IMR-90 (cell line): ENCODE results near the gene KCNJ6. TPM values are rescaled to one million over a fixed set of nuclear protein-coding genes. Genes with fewer than 3 reads are reported as not detected.
A peak's percentile ranks its signal among the peaks of the same experiment; 100 is the strongest.

Experiments used
- ATAC-seq: fragments of 200-7000 bp; cut with Tn5 transposase; 2 replicates; pipeline ENCODE4 v1.9.1; 2020; ENCODE audit warnings: low read depth, mild to moderate bottlenecking, moderate library complexity
- BruUV-seq: library from RNA; stranded (reverse); fragments of 400-500 nt; replicated peaks from 2 replicates; lab custom pipeline; 2021; lab: Mats Ljungman, UMichigan
- CTCF ChIA-PET: fragments of 300-600 bp; formaldehyde crosslinking; extraction: SDS; loops from one replicate; lab custom pipeline; 2021; ENCODE audit warnings: antibody characterized with exemption; lab: Yijun Ruan, JAX
- POLR2A ChIA-PET: fragments of 300-600 bp; sonication (Branson Sonifier 250); formaldehyde crosslinking; loops from one replicate; lab custom pipeline; 2022; ENCODE audit warnings: antibody characterized with exemption; ENCODE audit not compliant: unreplicated experiment; lab: Charles Lee
- DNase-seq: peaks from one replicate; pipeline ENCODE4 v3.0.0; 2013
- H2AFZ ChIP-seq: replicated peaks from 2 replicates; pipeline ENCODE3; 2013; ENCODE audit warnings: low read length, mild to moderate bottlenecking; ENCODE audit not compliant: poor library complexity
- H2AK5ac ChIP-seq: 2 replicates; pipeline ENCODE4 v1.6.1; 2013; ENCODE audit warnings: low read depth, low read length, inconsistent platforms
- H2AK9ac ChIP-seq: replicated peaks from 2 replicates; pipeline ENCODE3; 2013; ENCODE audit warnings: mild to moderate bottlenecking, low read depth, low read length, moderate library complexity; ENCODE audit not compliant: poor library complexity
- H2BK120ac ChIP-seq: 2 replicates; pipeline ENCODE4 v1.6.1; 2013; ENCODE audit warnings: low read depth, low read length, inconsistent platforms
- H2BK15ac ChIP-seq: 3 replicates; pipeline ENCODE4 v1.6.1; 2013; ENCODE audit warnings: low read depth, low read length, inconsistent platforms
- H2BK20ac ChIP-seq: 2 replicates; pipeline ENCODE4 v1.6.1; 2013; ENCODE audit warnings: low read depth, mild to moderate bottlenecking, inconsistent platforms, low read length, moderate library complexity
- H2BK5ac ChIP-seq: 2 replicates; pipeline ENCODE4 v1.6.1; 2013; ENCODE audit warnings: mild to moderate bottlenecking, low read depth, low read length, inconsistent platforms; ENCODE audit not compliant: poor library complexity, severe bottlenecking
- H3K14ac ChIP-seq: replicated peaks from 2 replicates; pipeline ENCODE4 v1.6.1; 2013; ENCODE audit warnings: low read depth, low read length, inconsistent platforms
- H3K18ac ChIP-seq: 2 replicates; pipeline ENCODE4 v1.6.1; 2013; ENCODE audit warnings: low read depth, low read length, control low read depth
- H3K23ac ChIP-seq: 2 replicates; pipeline ENCODE4 v1.6.1; 2013; ENCODE audit warnings: low read depth, low read length, inconsistent platforms
- H3K27ac ChIP-seq: 2 replicates; pipeline ENCODE4 v1.5.1; 2013; ENCODE audit warnings: mild to moderate bottlenecking, control low read depth, low read length; ENCODE audit not compliant: insufficient read depth
- H3K27me3 ChIP-seq: 2 replicates; pipeline ENCODE4 v1.6.1; 2013; ENCODE audit warnings: low read length; ENCODE audit not compliant: control insufficient read depth, insufficient read depth
- H3K36me3 ChIP-seq: 2 replicates; pipeline ENCODE4 v1.6.1; 2013; ENCODE audit warnings: low read length, mixed read lengths; ENCODE audit not compliant: control insufficient read depth, insufficient read depth
- H3K4ac ChIP-seq: 2 replicates; pipeline ENCODE4 v1.6.1; 2013; ENCODE audit warnings: low read depth, low read length, inconsistent platforms
- H3K4me1 ChIP-seq: 2 replicates; pipeline ENCODE4 v1.6.1; 2013; ENCODE audit warnings: low read length, mixed read lengths; ENCODE audit not compliant: control insufficient read depth, insufficient read depth
- H3K4me2 ChIP-seq: 2 replicates; pipeline ENCODE4 v1.6.1; 2013; ENCODE audit warnings: low read depth, mild to moderate bottlenecking, control low read depth, low read length, moderate library complexity
- H3K4me3 ChIP-seq: 2 replicates; pipeline ENCODE4 v1.5.1; 2013; ENCODE audit warnings: low read depth, mild to moderate bottlenecking, control low read depth, low read length, moderate library complexity; ENCODE audit not compliant: insufficient read depth
- H3K56ac ChIP-seq: 2 replicates; pipeline ENCODE4 v1.6.1; 2013; ENCODE audit warnings: low read length, inconsistent platforms; ENCODE audit not compliant: insufficient read depth; ENCODE audit errors: extremely low read depth
- H3K79me1 ChIP-seq, 2 experiments: 2 replicates each; pipeline ENCODE4 v1.6.1; 2013; ENCODE audit warnings: low read length in 2 of 2, inconsistent platforms in 1 of 2, low read depth in 1 of 2
- H3K9ac ChIP-seq: 2 replicates; pipeline ENCODE4 v1.6.1; 2013; ENCODE audit warnings: low read depth, low read length, control low read depth
- H3K9me1 ChIP-seq: 2 replicates; pipeline ENCODE4 v1.6.1; 2013; ENCODE audit warnings: low read length, inconsistent platforms; ENCODE audit not compliant: insufficient read depth
- H3K9me3 ChIP-seq: 2 replicates; pipeline ENCODE4 v1.6.1; 2013; ENCODE audit warnings: low read length; ENCODE audit not compliant: control insufficient read depth, insufficient read depth
- H4K20me1 ChIP-seq: 2 replicates; pipeline ENCODE4 v1.6.1; 2013; ENCODE audit warnings: low read length, inconsistent platforms; ENCODE audit not compliant: insufficient read depth
- H4K5ac ChIP-seq: 2 replicates; pipeline ENCODE4 v1.6.1; 2013; ENCODE audit warnings: mild to moderate bottlenecking, low read depth, low read length, control low read depth
- H4K8ac ChIP-seq, 2 experiments: 2 replicates each; pipeline ENCODE4 v1.6.1; 2013; ENCODE audit warnings: low read depth in 2 of 2, low read length in 2 of 2, control low read depth in 1 of 2, inconsistent platforms in 1 of 2
- H4K91ac ChIP-seq: 2 replicates; pipeline ENCODE4 v1.6.1; 2013; ENCODE audit warnings: low read depth, low read length, inconsistent platforms; ENCODE audit not compliant: insufficient read depth
- CEBPB ChIP-seq: IDR thresholded peaks from 2 replicates; pipeline ENCODE4 v1.6.1; 2012; ENCODE audit warnings: low read depth, low read length, improper control_type of control experiment
- FOS ChIP-seq: fragments of 150-350 bp; IDR thresholded peaks from 2 replicates; pipeline ENCODE4 v1.6.1; 2016; ENCODE audit warnings: low read depth, low read length
- MXI1 ChIP-seq: IDR thresholded peaks from 2 replicates; pipeline ENCODE4 v1.6.1; 2012; ENCODE audit warnings: low read depth, mild to moderate bottlenecking, low read length, moderate library complexity, borderline replicate concordance
- RFX5 ChIP-seq: IDR thresholded peaks from 2 replicates; pipeline ENCODE4 v1.8.0; 2012; ENCODE audit warnings: low read depth, mild to moderate bottlenecking, low read length, moderate library complexity
- WGBS, 2 experiments: methylation state at CpG; one replicate each; pipeline versions ENCODE4 v1.1.5 to v1.1.7; 2013; ENCODE audit warnings: missing lambda C conversion rate in 2 of 2; ENCODE audit not compliant: insufficient read length in 1 of 2; ENCODE audit errors: extremely low coverage in 2 of 2; 5-methylcytosine and 5-hydroxymethylcytosine counted together
- dilution Hi-C: fragments of 300-500 bp; cut with HindIII; formaldehyde crosslinking; loops from one replicate; pipeline ENCODE4 v1.14.3; 2018; ENCODE audit warnings: low sequenced_read_pairs; ENCODE audit not compliant: unreplicated experiment
- in situ Hi-C: fragments of 300-500 bp; cut with MboI; formaldehyde crosslinking; loops from 3 replicates; pipeline ENCODE4 v1.14.3; 2019; ENCODE audit warnings: low sequenced_read_pairs, inconsistent platforms, mixed read lengths
- intact Hi-C: fragments of 100-400 bp; cut with micrococcal nuclease; formaldehyde crosslinking; loops from 2 replicates; pipeline ENCODE4 v1.10.0; 2022
- polyA plus RNA-seq, 3 experiments: library from polyadenylated mRNA; depleted of rRNA; stranded (reverse); fragments of >200 nt; gene quantifications; 2 replicates each; pipeline ENCODE4 v1.2.3, GENCODE V29; 2012; ENCODE audit warnings: low replicate concordance in 1 of 3
- total RNA-seq: library from RNA; depleted of rRNA; stranded (reverse); fragments of >200 nt; gene quantifications from 2 replicates; pipeline ENCODE4 v1.2.3, GENCODE V29; 2012

The KCNJ6 gene
- total and polyA plus RNA-seq, 2 of the 4 experiments (the other 2 are of a cell fraction) = under 0.01 to 0.02 TPM

- TF ChIP-seq MXI1 = no peak
- no peak for TF ChIP-seq FOS
Measured at GRCh38 chr21:37877888-37878684, 38.2 kb downstream of the KCNJ6 start (continued).

- H3K79me1 ChIP-seq = no peaks in the 10 kb centered on the region
- ChIA-PET POLR2A (no interaction called here), CTCF (interaction anchor here (0.9 to 1.5 kb wide), 2 partner anchors 9 to 21 kb away, joined by 3 to 4 read pairs; no protein-coding TSS in a partner anchor)
- H3K9me1 ChIP-seq = peaks cover 12% of the 10 kb centered on the region; the same call in 1 of the 2 replicates
- dilution Hi-C loops (no loop called here), intact Hi-C loops (loop anchor here (5.0 kb wide), 1 partner anchor 120 kb away; no protein-coding TSS in a partner anchor), in situ Hi-C loops (no loop called here)
- H2AK9ac ChIP-seq = no peak overlapping the region
- H3K9me3 ChIP-seq = no peaks in the 10 kb centered on the region
- H4K8ac ChIP-seq = no peak overlapping the region; a peak in 1 of 4 replicates
- BruUV-seq = no TSS peak
- no peak overlapping the region for H2AFZ ChIP-seq
- no CpG with 5 or more reads among the region's 1 CpG for WGBS, 2 experiments
- 0 out of 2 replicates have a peak overlapping the region, but pooled peaks have one; percentile 55 for H3K14ac ChIP-seq
- no peaks in the 10 kb centered on the region for H3K36me3 ChIP-seq
- no peak overlapping the region; the same call in 2 of the 3 replicates for H2BK15ac ChIP-seq
- no peak overlapping the region for H3K56ac ChIP-seq
- no peak overlapping the region for H4K91ac ChIP-seq
- no peak overlapping the region for H3K9ac ChIP-seq
- H2BK120ac ChIP-seq = peak overlapping the region; percentile 54
- no peak overlapping the region for H3K23ac ChIP-seq
- no peak overlapping the region for H2AK5ac ChIP-seq
- H3K4me1 ChIP-seq = peaks cover 10% of the 10 kb centered on the region
- H3K4me2 ChIP-seq = no peak overlapping the region
- H3K27me3 ChIP-seq = no peaks in the 10 kb centered on the region
- H3K27ac ChIP-seq = no peak overlapping the region
- H3K4ac ChIP-seq = peak overlapping the region; percentile 56
- H2BK5ac ChIP-seq = no peak overlapping the region
- no peak overlapping the region for H4K5ac ChIP-seq
- TF ChIP-seq RFX5 (no peak), CEBPB (peak; percentile 64; the same call in 1 of the 2 replicates)
- ATAC-seq = peak; percentile 79
- no peak overlapping the region for H3K18ac ChIP-seq
- H4K20me1 ChIP-seq = no peaks in the 10 kb centered on the region
- peak; percentile 70 for DNase-seq
- no peak overlapping the region for H3K4me3 ChIP-seq
- peak overlapping the region; percentile 35; the same call in 1 of the 2 replicates for H2BK20ac ChIP-seq
Measured at GRCh38 chr21:37877171-37877570, 39.1 kb downstream of the KCNJ6 start.
